IPS-18c (cell line): ENCODE results near the gene EBLN2.
"Not testable (repeated sequence)": the region's sequence is repeated elsewhere in the genome, so short reads cannot be mapped to it uniquely, and the experiment has no call there.

ENCODE experiments used
- H3K4me3 ChIP-seq: 2 replicates; pipeline ENCODE4 v1.7.0; 2013; ENCODE audit warnings: low read depth, mild to moderate bottlenecking, low read length, moderate library complexity; ENCODE audit not compliant: insufficient read depth
- H3K9me3 ChIP-seq: one replicate; pipeline ENCODE4 v1.6.1; 2013; ENCODE audit warnings: mild to moderate bottlenecking, low read length, moderate library complexity; ENCODE audit not compliant: control insufficient read depth, insufficient read depth

EBLN2 gene

GRCh38 chr3:73052857-73053256 lies 8.6 kb upstream of the EBLN2 start:
- Histone ChIP-seq H3K4me3 (no peak overlapping the region), H3K9me3 (no peaks in the 10 kb centered on the region)

- no peaks in the 10 kb centered on the region for H3K9me3 ChIP-seq
These were observed 5.9 kb upstream of the EBLN2 start for GRCh38 chr3:73055583-73055982.

GRCh38 chr3:73056014-73056844 lies 5.2 kb upstream of the EBLN2 start:
- H3K4me3 ChIP-seq: no peak overlapping the region
- H3K9me3 ChIP-seq: no peaks in the 10 kb centered on the region

More at GRCh38 chr3:73055583-73055982, 5.9 kb upstream of the EBLN2 start:
- H3K4me3 ChIP-seq: no peak overlapping the region

- Histone ChIP-seq H3K9me3 (no peaks in the 10 kb centered on the region), H3K4me3 (no peak overlapping the region)
These were observed 4.7 kb upstream of the EBLN2 start for GRCh38 chr3:73056845-73057150.

GRCh38 chr3:73060302-73060723 lies 1.1 kb upstream of the EBLN2 start:
- no peak overlapping the region for H3K4me3 ChIP-seq
- no peaks in the 10 kb centered on the region for H3K9me3 ChIP-seq

- H3K4me3 ChIP-seq, H3K9me3 ChIP-seq: not testable (repeated sequence)
These were observed 4.8 kb downstream of the EBLN2 start for GRCh38 chr3:73066243-73066642.

GRCh38 chr3:73068419-73068818 lies 7.0 kb downstream of the EBLN2 start:
- Histone ChIP-seq H3K4me3 (no peak overlapping the region), H3K9me3 (no peaks in the 10 kb centered on the region)

- H3K9me3 ChIP-seq: no peaks in the 10 kb centered on the region
- no peak overlapping the region for H3K4me3 ChIP-seq
These were observed 7.7 kb downstream of the EBLN2 start for GRCh38 chr3:73069187-73069586.

- no peak overlapping the region for H3K4me3 ChIP-seq
These were observed 8.5 kb downstream of the EBLN2 start for GRCh38 chr3:73069775-73070444.

GRCh38 chr3:73070675-73071575 lies 9.5 kb downstream of the EBLN2 start:
- H3K4me3 ChIP-seq: no peak overlapping the region

More at GRCh38 chr3:73069775-73070444, 8.5 kb downstream of the EBLN2 start:
- H3K9me3 ChIP-seq: no peaks in the 10 kb centered on the region

GRCh38 chr3:73071952-73072351 lies 10.5 kb downstream of the EBLN2 start:
- no peak overlapping the region for H3K4me3 ChIP-seq
- H3K9me3 ChIP-seq: no peaks in the 10 kb centered on the region

More at GRCh38 chr3:73070675-73071575, 9.5 kb downstream of the EBLN2 start:
- H3K9me3 ChIP-seq: no peaks in the 10 kb centered on the region

GRCh38 chr3:73072634-73073033 lies 11.2 kb downstream of the EBLN2 start:
- H3K9me3 ChIP-seq: no peaks in the 10 kb centered on the region
- no peak overlapping the region for H3K4me3 ChIP-seq

GRCh38 chr3:73073091-73073707 lies 11.7 kb downstream of the EBLN2 start:
- Histone ChIP-seq H3K9me3 (no peaks in the 10 kb centered on the region), H3K4me3 (no peak overlapping the region)

GRCh38 chr3:73074781-73075180 lies 13.3 kb downstream of the EBLN2 start:
- no peaks in the 10 kb centered on the region for H3K9me3 ChIP-seq
- H3K4me3 ChIP-seq: no peak overlapping the region

- Histone ChIP-seq H3K4me3 (no peak overlapping the region), H3K9me3 (no peaks in the 10 kb centered on the region)
These were observed 18.9 kb downstream of the EBLN2 start for GRCh38 chr3:73080216-73080966.

GRCh38 chr3:73081140-73081539 lies 19.7 kb downstream of the EBLN2 start:
- Histone ChIP-seq H3K4me3 (no peak overlapping the region), H3K9me3 (no peaks in the 10 kb centered on the region)

GRCh38 chr3:73084170-73084569 lies 22.7 kb downstream of the EBLN2 start:
- Histone ChIP-seq H3K4me3 (no peak overlapping the region), H3K9me3 (no peaks in the 10 kb centered on the region)
